Prostate gland (tissue), 2 donors: ENCODE results near the gene SERPINA1.

ENCODE experiments used
- CTCF ChIP-seq, 4 experiments: fragments of 200-600 bp in 2 of 4; fragments of 450-650 bp in 2 of 4; sonication (generic) in 2 of 4; IDR thresholded peaks; 1 replicate in 3 of 4; 2 replicates in 1 of 4; pipeline ENCODE4 v1.5.1; 2016 to 2019; ENCODE audit warnings: antibody characterized with exemption in 4 of 4, mild to moderate bottlenecking in 2 of 4, moderate library complexity in 2 of 4
- POLR2AphosphoS5 ChIP-seq: sonication (generic); formaldehyde crosslinking; IDR thresholded peaks from one replicate; pipeline ENCODE4 v1.6.1; 2017; ENCODE audit warnings: antibody characterized with exemption

- TF ChIP-seq CTCF (IDR thresholded peaks at IDR 0.05) (no peak), POLR2AphosphoS5 (no peak)
Measured at GRCh38 chr14:94365624-94366023, 22.8 kb downstream of the SERPINA1 start.
